GM12864 (cell line): ENCODE results near the gene NPAS1.

Experiments
- DNase-seq: peaks from one replicate; pipeline ENCODE4 v3.0.0-alpha.2; 2011; ENCODE audit warnings: low read depth
- H3K4me3 ChIP-seq: 2 replicates; pipeline ENCODE4 v1.5.1; 2011; ENCODE audit warnings: mild to moderate bottlenecking, low read depth, low read length, control low read depth
- CTCF ChIP-seq: IDR thresholded peaks from 2 replicates; pipeline ENCODE4 v1.5.1; 2011; ENCODE audit warnings: low read depth, mild to moderate bottlenecking, moderate library complexity, low read length, control low read depth, inconsistent platforms; ENCODE audit errors: missing control alignments

NPAS1 gene

GRCh38 chr19:47094557-47095475 lies 75.2 kb downstream of the NPAS1 start:
- TF ChIP-seq CTCF: no peak
- peak overlapping the region; percentile 4; the same call in 1 of the 2 replicates for H3K4me3 ChIP-seq
- DNase-seq: no peak
